ENCODE measurements around the gene SERPINB6.

The SERPINB6 gene

GRCh38 chr6:2999618-3000557 lies 28.5 kb upstream of the SERPINB6 start, which contains the start of gene NQO2:
Gene NQO2 (plus strand): TSS chr6:2999894. CDS start chr6:3006553, 6,659 bp downstream.
- peak; percentile 85 for DNase-seq (ENCODE audit: low read depth)

GRCh38 chr6:2998998-2999617 lies 27.7 kb upstream of the SERPINB6 start:
- DNase-seq (ENCODE audit: low read depth), result no peak

DNA sequence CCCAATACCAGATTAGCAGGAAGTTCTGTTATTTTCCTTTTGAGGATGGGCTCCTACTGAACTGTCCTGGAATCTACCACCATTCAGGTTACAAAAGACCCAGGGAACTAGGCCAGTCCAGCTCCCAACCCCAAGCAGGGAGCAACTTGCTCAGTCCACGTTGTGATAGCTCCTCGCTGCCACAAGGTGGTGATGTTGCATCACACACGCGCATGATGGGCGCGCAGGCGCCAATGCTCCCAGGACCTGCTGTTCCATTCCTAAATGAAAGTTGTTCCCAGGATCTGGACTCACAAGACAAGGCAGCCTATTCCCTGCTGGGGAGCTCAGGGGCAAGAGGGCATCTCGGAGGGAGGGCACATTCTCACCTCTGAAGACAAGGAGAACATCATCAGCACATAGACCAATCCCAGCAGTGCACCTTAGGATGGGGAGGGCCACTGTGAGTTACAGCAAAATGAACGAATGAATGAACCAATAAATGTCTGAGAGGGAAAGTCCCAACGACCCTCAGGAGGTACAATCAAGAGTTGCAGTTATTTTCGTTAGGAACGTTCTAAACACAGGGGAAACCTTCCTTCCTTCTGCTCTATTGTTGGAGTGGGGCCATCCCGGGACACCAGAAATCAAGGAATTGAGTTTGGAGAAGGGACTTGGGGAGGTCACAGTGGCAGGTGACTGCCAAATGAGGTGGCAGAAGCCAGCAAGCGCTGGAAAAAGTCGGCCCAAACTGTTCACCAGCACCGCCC lies 27.1 kb upstream of the SERPINB6 start:
- peak; percentile 37 for DNase-seq (ENCODE audit: low read depth)

GRCh38 chr6:2993755-2994317 lies 22.5 kb upstream of the SERPINB6 start:
- no peak for DNase-seq (ENCODE audit: low read depth)

- no peak for DNase-seq (ENCODE audit: low read depth)
Observed at GRCh38 chr6:2992330-2992979, 21.1 kb upstream of the SERPINB6 start.

DNA sequence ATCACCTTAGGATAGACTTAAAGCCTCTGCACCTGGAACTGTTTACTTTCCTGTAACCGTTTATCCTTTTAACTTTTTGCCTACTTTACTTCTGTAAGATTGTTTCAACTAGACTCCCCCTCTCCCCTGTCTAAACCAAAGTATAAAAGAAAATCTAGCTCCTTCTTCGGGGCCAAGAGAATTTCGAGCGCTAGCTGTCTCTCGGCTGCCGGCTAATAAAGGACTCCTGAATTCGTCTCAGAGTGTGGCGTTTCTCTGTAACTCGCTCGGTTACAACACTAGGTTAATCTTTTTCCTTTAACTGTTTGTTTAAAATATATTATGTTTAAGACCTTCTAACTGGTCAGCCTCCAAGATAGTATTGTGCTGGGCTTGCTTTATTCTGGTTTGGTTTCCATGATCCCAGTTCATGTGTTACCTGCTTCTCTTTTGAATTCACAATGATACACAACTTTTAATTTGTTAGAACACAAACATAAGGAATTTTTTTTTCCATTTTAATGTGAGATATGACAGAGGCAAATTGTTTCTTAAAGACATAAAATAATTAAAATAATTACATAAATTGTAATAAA lies 19.7 kb upstream of the SERPINB6 start:
- no peak for DNase-seq (ENCODE audit: low read depth)

DNA sequence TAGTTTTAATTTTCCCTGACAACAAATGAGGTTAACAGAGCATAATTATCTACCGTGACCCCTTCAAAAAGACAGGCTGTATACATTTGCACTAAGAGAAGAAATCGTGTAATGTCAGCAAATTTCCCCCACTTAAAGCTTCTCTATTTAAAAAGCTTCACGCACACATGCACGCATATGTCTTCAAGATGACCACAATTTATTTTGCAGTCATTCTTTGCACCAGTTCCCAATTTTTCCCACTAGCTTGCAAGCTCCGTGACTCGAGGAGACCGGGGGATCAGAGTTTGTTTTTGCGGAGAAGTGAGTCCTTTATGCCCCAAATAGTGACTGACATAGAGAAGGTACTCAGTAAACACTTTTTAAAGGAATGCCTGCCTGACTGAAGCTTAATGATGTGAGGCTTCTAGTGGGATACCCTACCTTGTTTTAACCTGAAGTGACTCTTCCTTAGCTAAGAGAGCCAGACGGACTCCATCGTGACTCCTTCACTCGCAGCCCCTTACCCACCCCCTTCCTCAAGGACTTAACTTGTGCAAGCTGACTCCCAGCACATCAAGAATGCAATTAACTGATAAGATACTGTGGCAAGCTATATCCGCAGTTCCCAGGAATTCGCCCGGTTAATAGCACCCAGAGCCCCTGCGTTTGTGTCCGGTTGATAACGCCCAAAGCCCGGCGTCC lies 19.0 kb upstream of the SERPINB6 start:
- no peak for DNase-seq (ENCODE audit: low read depth)

GRCh38 chr6:2989332-2990247 lies 18.2 kb upstream of the SERPINB6 start:
- DNase-seq (ENCODE audit: low read depth), result peak; percentile 67

- DNase-seq (ENCODE audit: low read depth), result peak; percentile 59
Observed at GRCh38 chr6:2988426-2989331, 17.3 kb upstream of the SERPINB6 start.

- no peak for DNase-seq (ENCODE audit: low read depth)
Observed at GRCh38 chr6:2988094-2988425, 16.7 kb upstream of the SERPINB6 start.

- DNase-seq (ENCODE audit: low read depth), result no peak
Observed at GRCh38 chr6:2986722-2987221, 15.4 kb upstream of the SERPINB6 start.

GRCh38 chr6:2984738-2985406 lies 13.5 kb upstream of the SERPINB6 start:
- DNase-seq (ENCODE audit: low read depth), result no peak

GRCh38 chr6:2982426-2983117 lies 11.2 kb upstream of the SERPINB6 start:
- no peak for DNase-seq (ENCODE audit: low read depth)

- no peak for DNase-seq (ENCODE audit: low read depth)
Observed at GRCh38 chr6:2980465-2980855, 9.1 kb upstream of the SERPINB6 start.

DNA sequence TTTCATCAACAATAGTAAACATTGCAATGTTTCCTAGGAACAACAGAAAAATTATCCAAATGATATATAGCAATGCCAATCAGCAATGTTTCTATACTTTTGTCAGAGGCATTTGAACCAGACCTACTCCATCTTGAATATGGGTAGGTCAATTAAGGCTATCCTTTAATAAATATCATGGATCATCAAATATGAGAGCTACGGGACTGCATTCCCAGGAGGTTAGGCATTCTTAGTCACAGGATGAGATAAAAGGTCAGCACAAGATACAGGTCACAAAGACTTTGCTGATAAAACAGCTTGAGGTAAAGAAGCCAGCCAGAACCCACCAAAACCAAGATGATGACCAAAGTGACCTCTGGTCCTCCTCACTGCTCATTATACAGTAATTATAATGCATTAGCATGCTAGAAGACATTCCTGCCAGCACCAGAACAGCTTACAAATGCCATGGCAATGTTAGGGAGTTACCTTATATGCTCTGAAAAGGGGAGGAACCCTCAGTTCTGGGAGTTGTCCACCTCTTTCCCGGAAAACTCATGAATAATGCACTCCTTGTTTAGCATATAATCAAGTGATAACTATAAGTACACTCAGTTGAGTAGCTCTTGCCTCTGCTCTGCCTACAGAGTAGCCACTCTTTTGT lies 8.6 kb upstream of the SERPINB6 start:
- DNase-seq (ENCODE audit: low read depth), result no peak

GRCh38 chr6:2978923-2979322 lies 7.6 kb upstream of the SERPINB6 start:
- DNase-seq (ENCODE audit: low read depth), result no peak
